HepG2 (cell line): ENCODE results near the gene NAV2. TPM values are rescaled to one million over a fixed set of nuclear protein-coding genes. Genes with fewer than 3 reads are reported as not detected.
A peak's percentile ranks its signal among the peaks of the same experiment; 100 is the strongest.

Experiments used
- CBX2 ChIP-seq, 2 experiments: fragments of 200-600 bp in 1 of 2; sonication (generic); formaldehyde crosslinking in 1 of 2; IDR thresholded peaks; 2 replicates each; pipeline versions ENCODE4 v1.7.0 to v1.8.1; 2018 to 2022; ENCODE audit warnings: low read depth in 2 of 2, low read length in 1 of 2, mild to moderate bottlenecking in 1 of 2, missing genetic modification reagents in 1 of 2
- CTCF ChIP-seq: sonication (generic); formaldehyde crosslinking; IDR thresholded peaks from 2 replicates; pipeline ENCODE4 v1.5.0; 2020; ENCODE audit warnings: mild to moderate bottlenecking, missing genetic modification reagents, moderate library complexity
- FOXJ3 ChIP-seq: sonication (generic); formaldehyde crosslinking; IDR thresholded peaks from 2 replicates; pipeline ENCODE4 v1.4.0; 2020; ENCODE audit warnings: missing genetic modification reagents, mild to moderate bottlenecking, borderline replicate concordance
- GZF1 ChIP-seq: sonication (generic); formaldehyde crosslinking; IDR thresholded peaks from 2 replicates; pipeline ENCODE4 v1.5.1; 2020; ENCODE audit warnings: mild to moderate bottlenecking, missing genetic modification reagents
- NBN ChIP-seq: fragments of 450-650 bp; conservative IDR thresholded peaks from 2 replicates; pipeline ENCODE4 v1.6.1; 2017
- NONO ChIP-seq, 2 experiments: fragments of 450-650 bp in 1 of 2; sonication (generic) in 1 of 2; formaldehyde crosslinking in 1 of 2; IDR thresholded peaks in 1 of 2; conservative IDR thresholded peaks in 1 of 2; 2 replicates each; pipeline versions ENCODE4 v1.6.1 to v1.8.0; 2017 to 2022; ENCODE audit warnings: mild to moderate bottlenecking in 1 of 2, missing genetic modification reagents in 1 of 2, moderate library complexity in 1 of 2
- NR3C1 ChIP-seq: sonication (generic); formaldehyde crosslinking; IDR thresholded peaks from 2 replicates; pipeline ENCODE4 v1.4.0; 2020; ENCODE audit warnings: missing genetic modification reagents
- NRL ChIP-seq: sonication (generic); formaldehyde crosslinking; IDR thresholded peaks from 2 replicates; pipeline ENCODE4 v1.5.0; 2020; ENCODE audit warnings: missing genetic modification reagents, mild to moderate bottlenecking, moderate library complexity, borderline replicate concordance
- REPIN1 ChIP-seq: sonication (generic); formaldehyde crosslinking; IDR thresholded peaks from 2 replicates; pipeline ENCODE4 v1.8.0; 2022; ENCODE audit warnings: missing genetic modification reagents, low read depth, mild to moderate bottlenecking, borderline replicate concordance
- SKI ChIP-seq: fragments of 450-650 bp; IDR thresholded peaks from one replicate; pipeline ENCODE4 v1.6.1; 2018; ENCODE audit warnings: mild to moderate bottlenecking; ENCODE audit not compliant: partially characterized antibody
- TSC22D2 ChIP-seq: sonication (generic); formaldehyde crosslinking; IDR thresholded peaks from 2 replicates; pipeline ENCODE4 v1.5.1; 2020; ENCODE audit warnings: missing genetic modification reagents, mild to moderate bottlenecking, borderline replicate concordance
- ZC3H4 ChIP-seq: sonication (generic); formaldehyde crosslinking; IDR thresholded peaks from 2 replicates; pipeline ENCODE4 v1.4.0; 2020; ENCODE audit warnings: missing genetic modification reagents, borderline replicate concordance
- ZGPAT ChIP-seq: IDR thresholded peaks from 2 replicates; pipeline ENCODE4 v1.6.1; 2016; ENCODE audit warnings: mild to moderate bottlenecking
- ZNF326 ChIP-seq: sonication (generic); formaldehyde crosslinking; IDR thresholded peaks from 2 replicates; pipeline ENCODE4 v1.4.0; 2020; ENCODE audit warnings: missing genetic modification reagents, borderline replicate concordance
- ZNF350 ChIP-seq: sonication (generic); formaldehyde crosslinking; IDR thresholded peaks from 2 replicates; pipeline ENCODE4 v1.4.0; 2020; ENCODE audit warnings: mild to moderate bottlenecking, low read depth, missing genetic modification reagents, borderline replicate concordance
- ZNF597 ChIP-seq: sonication (generic); formaldehyde crosslinking; IDR thresholded peaks from 2 replicates; pipeline ENCODE4 v1.5.0; 2020; ENCODE audit warnings: missing genetic modification reagents
- ZNF598 ChIP-seq: sonication (generic); formaldehyde crosslinking; IDR thresholded peaks from 2 replicates; pipeline ENCODE4 v1.5.1; 2020; ENCODE audit warnings: mild to moderate bottlenecking, missing genetic modification reagents, borderline replicate concordance
- polyA plus RNA-seq, 8 experiments: library from polyadenylated mRNA; depleted of rRNA in 3 of 8; stranded (reverse) in 7 of 8; unstranded in 1 of 8; fragments of >200 nt; fragmentation: Illumina TruSeq in 4 of 8; extraction: Trizol in 4 of 8; gene quantifications; 2 replicates each; pipeline versions ENCODE4 v1.2.1 to v1.2.3, GENCODE V29; 2011 to 2016; ENCODE audit warnings: low read depth in 4 of 8, missing spikeins in 1 of 8, mixed read lengths in 1 of 8; ENCODE audit not compliant: insufficient read depth in 1 of 8
- total RNA-seq, 5 experiments: library from RNA; depleted of rRNA; stranded (reverse); fragments of >200 nt; fragmentation: Illumina TruSeq; extraction: Trizol; gene quantifications; 2 replicates each; pipeline ENCODE4 v1.2.3, GENCODE V29; 2016; ENCODE audit warnings: low read depth in 1 of 5
- TF ChIP-seq, protein P1 (sequence below): sonication (generic); formaldehyde crosslinking; IDR thresholded peaks from 2 replicates; pipeline ENCODE4 v1.8.0; 2022; ENCODE audit warnings: mild to moderate bottlenecking, missing genetic modification reagents, moderate library complexity
- TF ChIP-seq, protein P2 (sequence below): sonication (generic); formaldehyde crosslinking; IDR thresholded peaks from 2 replicates; pipeline ENCODE4 v1.4.0; 2020; ENCODE audit warnings: mild to moderate bottlenecking, missing genetic modification reagents
- TF ChIP-seq, protein P3 (sequence below): sonication (generic); formaldehyde crosslinking; IDR thresholded peaks from 2 replicates; pipeline ENCODE4 v1.4.0; 2020; ENCODE audit warnings: missing genetic modification reagents, borderline replicate concordance

Gene NAV2
- total and polyA plus RNA-seq, 2 of the 13 experiments (the other 11 are each of a cell fraction or from before 2014, with no cell fraction given): 9.3 to 34.6 TPM

DNA sequence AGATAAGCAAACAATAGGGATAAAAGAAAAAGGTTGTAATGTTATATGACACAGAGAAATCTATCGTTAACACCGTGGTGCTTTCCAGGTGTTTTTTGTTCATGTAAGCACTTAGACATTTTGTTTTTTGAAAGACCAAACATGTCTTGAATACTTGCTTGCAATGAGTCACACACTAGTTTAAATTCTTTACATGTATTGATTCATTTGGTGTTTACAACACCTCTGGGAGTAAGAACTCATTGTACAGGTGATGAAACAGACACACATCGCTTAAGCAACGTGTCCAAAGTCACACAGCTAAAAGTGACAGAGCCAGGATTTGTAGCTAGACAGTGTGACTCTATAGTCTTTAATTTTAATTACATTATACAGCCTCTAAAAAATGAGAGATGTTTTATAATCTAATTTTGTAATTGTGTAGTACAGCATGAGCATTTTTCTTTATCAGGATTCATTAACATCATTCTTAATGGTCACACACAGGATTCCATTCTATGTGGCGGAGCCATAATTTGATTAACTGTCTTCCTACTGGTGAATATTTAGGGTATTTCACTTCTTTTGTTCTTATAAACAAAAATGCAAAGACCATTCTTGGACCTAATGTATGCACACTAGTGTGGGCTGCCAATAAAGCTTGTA is 298.8 kb downstream of the NAV2 start (continued):
- TF ChIP-seq ZNF598 (CRISPR knock-in tag) (no peak), NR3C1 (CRISPR knock-in tag) (no peak), ZNF326 (no peak), SKI (peak; percentile 64), TSC22D2 (CRISPR knock-in tag) (no peak), ZGPAT (peak; percentile 57; the same call in 1 of the 2 replicates), ZC3H4 (CRISPR knock-in tag) (no peak), NRL (CRISPR knock-in tag) (no peak), NBN (no peak), REPIN1 (CRISPR knock-in tag) (no peak), FOXJ3 (CRISPR knock-in tag) (no peak), ZNF597 (CRISPR knock-in tag) (no peak), NONO (IDR thresholded peaks at IDR 0.05) (no peak), NONO (CRISPR knock-in tag; conservative IDR thresholded peaks at IDR 0.05) (no peak), CTCF (CRISPR knock-in tag) (no peak), CBX2 (IDR thresholded peaks at IDR 0.05; ENCODE audit: low read depth, low read length) (no peak), CBX2 (CRISPR knock-in tag; IDR thresholded peaks at IDR 0.05; ENCODE audit: low read depth) (no peak), GZF1 (no peak), ZNF350 (CRISPR knock-in tag) (no peak)
- TF ChIP-seq, protein P1, sequence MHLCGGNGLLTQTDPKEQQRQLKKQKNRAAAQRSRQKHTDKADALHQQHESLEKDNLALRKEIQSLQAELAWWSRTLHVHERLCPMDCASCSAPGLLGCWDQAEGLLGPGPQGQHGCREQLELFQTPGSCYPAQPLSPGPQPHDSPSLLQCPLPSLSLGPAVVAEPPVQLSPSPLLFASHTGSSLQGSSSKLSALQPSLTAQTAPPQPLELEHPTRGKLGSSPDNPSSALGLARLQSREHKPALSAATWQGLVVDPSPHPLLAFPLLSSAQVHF (CRISPR knock-in tag): no peak
- TF ChIP-seq, protein P2, sequence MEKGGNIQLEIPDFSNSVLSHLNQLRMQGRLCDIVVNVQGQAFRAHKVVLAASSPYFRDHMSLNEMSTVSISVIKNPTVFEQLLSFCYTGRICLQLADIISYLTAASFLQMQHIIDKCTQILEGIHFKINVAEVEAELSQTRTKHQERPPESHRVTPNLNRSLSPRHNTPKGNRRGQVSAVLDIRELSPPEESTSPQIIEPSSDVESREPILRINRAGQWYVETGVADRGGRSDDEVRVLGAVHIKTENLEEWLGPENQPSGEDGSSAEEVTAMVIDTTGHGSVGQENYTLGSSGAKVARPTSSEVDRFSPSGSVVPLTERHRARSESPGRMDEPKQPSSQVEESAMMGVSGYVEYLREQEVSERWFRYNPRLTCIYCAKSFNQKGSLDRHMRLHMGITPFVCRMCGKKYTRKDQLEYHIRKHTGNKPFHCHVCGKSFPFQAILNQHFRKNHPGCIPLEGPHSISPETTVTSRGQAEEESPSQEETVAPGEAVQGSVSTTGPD (CRISPR knock-in tag): no peak
- TF ChIP-seq, protein P3, sequence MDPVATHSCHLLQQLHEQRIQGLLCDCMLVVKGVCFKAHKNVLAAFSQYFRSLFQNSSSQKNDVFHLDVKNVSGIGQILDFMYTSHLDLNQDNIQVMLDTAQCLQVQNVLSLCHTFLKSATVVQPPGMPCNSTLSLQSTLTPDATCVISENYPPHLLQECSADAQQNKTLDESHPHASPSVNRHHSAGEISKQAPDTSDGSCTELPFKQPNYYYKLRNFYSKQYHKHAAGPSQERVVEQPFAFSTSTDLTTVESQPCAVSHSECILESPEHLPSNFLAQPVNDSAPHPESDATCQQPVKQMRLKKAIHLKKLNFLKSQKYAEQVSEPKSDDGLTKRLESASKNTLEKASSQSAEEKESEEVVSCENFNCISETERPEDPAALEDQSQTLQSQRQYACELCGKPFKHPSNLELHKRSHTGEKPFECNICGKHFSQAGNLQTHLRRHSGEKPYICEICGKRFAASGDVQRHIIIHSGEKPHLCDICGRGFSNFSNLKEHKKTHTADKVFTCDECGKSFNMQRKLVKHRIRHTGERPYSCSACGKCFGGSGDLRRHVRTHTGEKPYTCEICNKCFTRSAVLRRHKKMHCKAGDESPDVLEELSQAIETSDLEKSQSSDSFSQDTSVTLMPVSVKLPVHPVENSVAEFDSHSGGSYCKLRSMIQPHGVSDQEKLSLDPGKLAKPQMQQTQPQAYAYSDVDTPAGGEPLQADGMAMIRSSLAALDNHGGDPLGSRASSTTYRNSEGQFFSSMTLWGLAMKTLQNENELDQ (CRISPR knock-in tag): no peak
